Measurements from ENCODE around the gene RBMS3.
"Not testable (repeated sequence)": the region's sequence is repeated elsewhere in the genome, so short reads cannot be mapped to it uniquely, and the experiment has no call there.

The RBMS3 gene

DNA sequence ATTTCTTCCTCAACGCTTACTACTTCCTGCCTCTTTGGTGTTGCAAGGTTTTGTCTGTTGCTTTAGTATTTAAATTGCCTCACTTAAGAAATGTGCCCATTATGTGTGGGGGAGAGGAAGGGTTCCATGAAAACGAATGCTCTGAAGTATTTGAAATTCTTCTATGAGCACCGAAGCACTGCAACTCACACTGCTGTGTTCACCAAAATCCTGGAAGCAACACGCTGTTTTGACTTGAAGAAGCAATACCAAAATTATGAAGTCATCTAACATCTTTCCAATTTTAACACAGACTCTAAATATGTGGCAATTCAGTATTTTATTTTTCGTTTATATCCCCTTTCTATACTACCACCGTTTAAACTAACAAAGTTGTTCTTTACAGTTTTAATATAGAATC is 101.5 kb downstream of the RBMS3 start:
- no peak for DNase-seq (ENCODE audit: low read depth in 1 of 2, low spot score in 1 of 2)

DNA sequence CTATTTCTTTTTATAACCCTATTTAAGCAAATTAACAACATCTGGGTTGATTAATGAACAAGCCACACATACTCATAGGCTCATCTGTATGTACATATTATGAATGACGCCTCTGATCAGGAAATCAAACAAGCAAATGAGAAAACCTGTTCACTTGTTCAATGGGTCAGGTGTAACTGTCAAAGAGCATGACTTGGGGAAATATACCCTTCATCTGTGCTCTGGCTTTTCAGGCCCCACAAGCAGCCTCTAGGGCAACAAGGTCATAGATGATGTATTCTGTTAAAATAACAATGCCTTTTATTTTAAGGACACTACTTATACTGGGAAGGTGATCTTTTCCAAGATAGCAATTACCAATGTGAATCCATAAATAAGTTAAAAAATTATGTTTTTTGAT is 102.0 kb downstream of the RBMS3 start:
- DNase-seq (ENCODE audit: low read depth in 1 of 2, low spot score in 1 of 2): no peak

DNA sequence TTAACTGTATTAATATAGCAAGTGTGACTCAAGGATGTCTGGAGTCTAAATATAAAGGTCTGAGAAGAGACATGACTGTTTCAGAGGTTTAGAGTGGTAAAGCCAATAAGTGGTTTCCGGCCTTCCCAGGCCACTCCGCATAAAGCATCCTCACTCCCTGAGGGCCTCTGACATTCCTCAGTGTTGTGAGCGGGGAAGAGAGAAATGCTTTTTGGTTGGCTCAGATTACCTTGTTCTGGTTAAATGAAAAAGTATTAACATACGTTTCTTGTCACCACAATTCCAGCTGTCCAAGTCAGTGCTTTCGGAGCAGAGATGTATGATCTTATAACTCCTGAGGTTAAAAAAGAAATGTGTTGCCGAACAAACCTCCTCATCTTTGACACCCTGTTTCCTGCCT is 103.8 kb downstream of the RBMS3 start:
- DNase-seq (ENCODE audit: low read depth in 1 of 2, low spot score in 1 of 2): no peak

DNA sequence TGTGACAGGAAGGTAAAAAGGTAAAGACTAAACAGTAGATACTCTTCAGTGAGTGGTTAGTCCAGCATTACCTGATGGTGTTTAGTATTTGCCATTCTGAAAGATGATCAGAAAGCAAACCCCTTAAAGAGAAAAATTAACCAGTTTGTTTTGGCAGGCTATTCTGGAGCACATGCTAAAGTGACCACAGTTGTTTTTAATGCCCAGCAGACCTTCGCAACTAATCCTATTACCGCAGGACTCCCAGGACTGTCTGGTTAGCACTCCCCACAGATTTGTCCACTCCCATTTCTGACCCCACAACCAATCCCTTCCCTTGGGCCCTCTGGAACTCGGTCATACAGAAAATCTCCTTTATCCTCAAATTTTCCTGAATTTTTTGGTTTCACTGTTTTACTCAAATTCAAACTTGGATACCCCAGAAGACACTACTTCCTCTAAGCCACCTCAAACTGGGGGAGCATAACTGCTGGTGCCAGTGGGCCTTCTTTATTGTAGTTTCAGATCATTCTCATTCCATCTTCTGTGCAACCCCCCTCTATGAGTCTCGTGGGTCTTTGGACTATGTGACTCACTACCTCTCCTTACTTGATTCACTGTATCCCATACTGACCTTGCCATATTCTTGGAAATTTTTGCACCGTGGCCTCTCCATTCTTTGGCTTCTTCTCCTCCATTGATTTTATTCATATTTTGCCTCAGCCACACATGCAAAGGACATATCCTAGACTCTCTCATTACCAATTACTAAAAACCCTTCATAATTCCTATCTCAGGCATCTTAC is 104.4 kb downstream of the RBMS3 start:
- DNase-seq (ENCODE audit: low read depth in 1 of 2, low spot score in 1 of 2): no peak

DNA sequence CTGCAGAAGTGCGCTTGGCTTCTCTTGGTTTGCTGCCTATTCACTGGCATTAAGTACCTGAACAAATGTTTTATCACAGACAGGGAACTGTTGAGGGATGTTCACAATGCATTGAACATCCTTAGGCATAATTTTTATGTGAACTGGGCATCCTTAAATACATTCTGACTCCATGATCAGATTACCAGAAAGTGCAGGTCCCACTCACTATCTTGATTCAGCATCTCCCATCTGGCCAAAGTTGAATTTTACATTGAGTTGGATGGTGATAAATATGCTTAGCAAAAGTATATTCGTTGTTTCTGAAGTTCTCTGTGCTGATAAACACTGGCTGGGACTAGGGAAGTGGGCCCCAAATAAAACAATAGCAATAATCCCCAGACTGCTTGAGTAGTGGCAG is 108.5 kb downstream of the RBMS3 start:
- DNase-seq (ENCODE audit: low read depth in 1 of 2, low spot score in 1 of 2): no peak

DNA sequence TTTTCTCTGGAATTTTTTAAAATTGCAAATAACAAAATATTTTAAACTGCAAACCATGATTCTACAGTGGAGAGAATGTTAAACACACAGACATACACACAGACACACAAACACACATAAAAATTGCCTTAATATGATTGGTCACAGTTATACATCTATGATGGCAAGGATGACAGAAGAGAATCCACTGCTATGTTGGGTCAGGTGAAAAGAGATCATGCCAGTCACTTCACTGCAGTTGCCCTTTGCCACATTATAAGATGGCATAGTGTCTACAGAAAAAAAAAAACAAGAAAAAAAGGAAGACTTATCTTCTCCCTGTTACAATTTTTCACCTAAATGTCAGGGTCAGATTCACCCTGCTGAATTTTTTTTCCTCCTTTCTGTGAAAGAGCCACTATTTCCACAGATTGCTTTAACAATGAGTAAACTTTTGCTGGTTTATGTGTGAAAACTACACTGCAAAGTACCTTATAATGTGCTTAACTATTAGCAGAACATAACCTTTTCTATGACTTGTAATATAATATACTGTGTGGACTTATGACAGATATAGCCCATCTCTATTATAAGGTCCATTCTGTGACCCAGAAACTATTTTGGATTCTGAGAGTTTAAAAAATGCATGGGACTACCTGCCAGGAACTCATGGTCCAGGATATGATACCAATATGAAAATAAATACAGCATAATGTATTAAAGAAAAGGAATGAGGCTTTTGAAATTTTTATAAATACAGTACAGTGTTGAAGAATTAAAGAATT is 111.9 kb downstream of the RBMS3 start:
- no peak for DNase-seq (ENCODE audit: low read depth in 1 of 2, low spot score in 1 of 2)

DNA sequence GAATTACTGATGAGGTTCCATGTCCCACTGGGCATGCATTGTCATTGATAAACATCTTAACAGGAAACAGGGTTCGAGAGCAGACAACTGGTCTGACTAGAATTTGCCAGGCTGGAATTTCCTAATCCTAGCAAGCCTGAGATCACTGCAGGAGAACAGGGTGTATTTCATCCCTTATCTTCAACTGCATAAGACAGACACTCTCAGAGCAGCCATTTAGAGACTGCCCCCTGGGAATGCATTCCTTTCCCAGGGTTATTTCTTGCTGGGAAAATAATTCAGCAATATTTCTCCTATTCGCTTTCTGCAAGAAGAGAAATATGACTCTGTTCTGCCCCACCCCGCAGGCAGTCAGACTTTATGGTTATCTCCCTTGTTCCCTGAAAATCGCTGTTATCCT is 113.1 kb downstream of the RBMS3 start:
- DNase-seq (ENCODE audit: low read depth in 1 of 2, low spot score in 1 of 2): not testable (repeated sequence)

DNA sequence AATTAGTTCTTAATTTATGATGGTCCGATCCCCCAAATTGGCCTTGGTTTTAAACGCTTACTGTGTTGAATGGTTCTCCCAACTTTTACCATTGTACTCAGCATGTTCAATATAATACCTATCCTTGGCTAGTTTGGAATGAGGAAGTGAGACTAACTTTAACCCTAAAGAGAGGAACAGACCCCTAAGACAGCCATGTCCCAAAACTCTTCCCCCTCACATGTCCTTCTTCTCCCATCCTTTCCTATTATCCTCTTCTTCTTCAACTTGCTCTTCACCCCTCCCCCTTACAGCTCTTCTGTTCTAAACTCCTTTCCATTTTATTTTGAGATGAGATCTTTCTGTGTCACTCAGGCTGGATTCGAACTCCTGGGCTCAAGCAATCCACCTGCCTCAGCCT is 116.5 kb downstream of the RBMS3 start:
- DNase-seq (ENCODE audit: low read depth in 1 of 2, low spot score in 1 of 2): no peak

DNA sequence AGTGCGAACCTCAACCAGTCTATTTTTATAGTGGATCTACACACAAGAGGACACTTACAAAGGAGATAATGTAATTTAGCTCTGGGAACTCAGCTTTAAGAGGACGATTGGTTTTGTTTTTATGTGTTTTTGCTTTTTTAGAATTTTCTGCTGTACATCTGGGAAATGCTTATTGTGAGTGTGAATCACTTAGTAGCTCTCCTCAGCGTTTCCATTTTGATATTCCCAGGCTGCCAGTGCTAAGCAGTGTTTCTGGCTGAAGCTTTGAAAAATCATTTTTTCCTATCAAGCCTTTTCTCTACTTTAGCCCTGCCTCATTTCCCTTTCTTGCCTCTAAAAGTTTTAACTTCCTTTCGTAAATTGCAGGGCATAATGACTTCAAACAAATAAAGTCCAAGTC is 117.9 kb downstream of the RBMS3 start:
- DNase-seq (ENCODE audit: low read depth in 1 of 2, low spot score in 1 of 2): no peak

DNA sequence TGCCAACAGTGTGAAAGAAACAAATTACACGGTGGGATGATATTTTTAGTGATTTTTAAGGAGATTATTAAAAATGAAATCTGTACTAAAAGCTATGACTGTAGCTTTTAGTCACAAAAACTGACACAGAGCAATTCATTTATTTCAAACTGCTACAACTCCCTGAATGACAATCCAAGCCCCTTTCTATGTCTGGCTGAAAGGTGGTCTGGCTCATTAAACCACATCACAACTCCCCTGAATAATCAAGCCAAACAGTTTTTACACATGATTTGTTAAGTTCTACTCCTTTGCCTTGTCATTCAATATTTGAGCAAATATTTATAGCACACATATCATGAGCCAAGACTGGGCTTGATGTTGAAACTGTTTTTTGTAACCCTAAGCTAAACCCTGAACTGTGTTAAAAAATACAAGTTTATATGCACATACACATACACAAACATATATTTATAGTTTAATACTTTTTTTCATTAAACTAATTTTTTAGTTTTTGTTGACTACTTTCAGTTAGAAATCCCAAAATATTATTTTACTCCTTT is 125.5 kb downstream of the RBMS3 start:
- DNase-seq (ENCODE audit: low read depth in 1 of 2, low spot score in 1 of 2): no peak

DNA sequence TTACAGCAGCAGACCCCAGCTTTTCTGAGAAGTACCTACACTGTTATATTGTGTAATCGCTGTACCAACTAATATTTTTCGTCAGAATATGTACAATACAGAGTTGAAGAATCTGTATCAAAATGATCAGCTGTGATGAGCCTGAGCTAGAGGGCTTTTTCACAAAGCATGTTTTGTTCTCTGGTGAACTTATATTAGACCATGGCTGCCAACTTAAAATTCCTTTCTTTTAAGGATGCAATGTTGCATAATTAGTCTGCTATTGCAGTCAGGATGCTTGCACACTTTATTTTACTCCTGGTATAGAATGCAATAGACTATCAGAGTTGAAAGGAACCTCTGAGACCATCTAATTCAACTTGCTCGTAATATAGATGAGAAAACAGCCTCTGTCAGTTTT is 127.8 kb downstream of the RBMS3 start:
- DNase-seq (ENCODE audit: low read depth in 1 of 2, low spot score in 1 of 2): no peak

DNA sequence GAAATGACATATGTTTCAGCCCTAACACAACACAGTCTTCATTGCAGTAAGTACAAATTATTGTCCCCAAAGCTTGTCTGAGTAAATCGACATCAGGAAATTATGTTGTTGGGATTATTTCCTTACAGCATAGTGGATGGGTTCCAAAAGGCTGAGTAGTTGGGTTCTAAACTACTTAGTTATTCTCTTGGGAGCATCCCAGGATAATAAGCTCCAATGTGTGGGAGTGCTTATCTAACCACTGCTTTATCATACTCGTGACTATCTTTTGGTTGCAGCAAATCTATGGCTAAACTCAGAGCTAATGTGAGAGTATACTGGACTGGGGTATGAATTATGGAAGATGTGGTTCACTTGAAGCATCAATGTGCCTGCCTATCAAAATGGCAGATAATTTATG is 128.5 kb downstream of the RBMS3 start:
- DNase-seq (ENCODE audit: low read depth in 1 of 2, low spot score in 1 of 2): no peak

DNA sequence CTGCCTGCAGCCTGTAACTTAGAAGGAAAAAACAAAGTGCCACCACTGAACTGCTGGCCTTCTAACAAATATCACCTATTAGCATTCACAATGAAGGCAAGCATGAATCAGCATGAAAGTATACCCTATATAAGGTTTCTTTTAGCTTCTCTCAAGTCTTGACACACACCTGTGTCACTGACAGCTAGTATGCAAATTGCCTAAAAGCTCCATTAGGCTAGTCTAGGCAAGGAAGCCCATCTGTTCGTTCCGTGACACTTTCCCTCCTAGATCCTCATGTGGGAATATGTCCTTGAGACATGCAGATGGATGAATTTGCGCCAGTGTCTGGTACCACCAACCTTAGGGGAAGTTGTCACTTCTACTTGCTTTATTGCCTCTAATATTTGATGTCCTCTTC is 129.3 kb downstream of the RBMS3 start:
- no peak for DNase-seq (ENCODE audit: low read depth in 1 of 2, low spot score in 1 of 2)

DNA sequence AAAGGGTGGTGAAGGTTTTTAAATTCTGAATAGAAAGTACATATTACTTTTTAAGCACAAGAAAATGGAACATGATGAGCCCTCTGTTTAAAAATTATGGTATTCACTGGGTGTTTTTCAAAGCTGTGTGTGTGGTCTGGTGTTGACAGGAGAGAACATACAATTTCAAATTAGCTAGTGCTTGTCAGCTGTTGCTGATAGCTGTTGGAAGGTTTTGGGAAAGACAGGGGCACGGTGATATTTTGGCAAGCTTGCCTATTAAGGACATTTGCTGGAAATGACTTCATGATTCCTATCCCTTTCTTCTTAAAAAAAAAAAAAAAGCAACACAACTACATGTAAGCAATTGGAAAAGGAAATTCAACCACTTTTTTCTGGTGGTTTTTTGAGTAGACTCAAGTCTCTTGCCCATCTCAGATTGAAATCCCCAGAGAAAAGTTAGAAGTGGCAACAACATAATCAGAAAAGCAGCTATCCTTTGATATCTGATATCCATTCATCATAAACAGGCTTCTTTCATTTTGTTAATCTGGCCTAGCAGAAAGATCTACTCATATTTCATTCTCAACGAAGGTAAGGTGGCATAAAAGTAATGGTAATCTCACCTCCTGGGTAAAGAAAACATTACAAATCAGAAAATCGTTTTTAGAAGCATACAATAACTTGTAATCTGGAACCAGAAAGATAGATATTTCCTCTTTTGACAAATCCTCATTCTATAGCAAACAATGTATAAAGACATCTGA is 130.0 kb downstream of the RBMS3 start:
- no peak for DNase-seq (ENCODE audit: low read depth in 1 of 2, low spot score in 1 of 2)

DNA sequence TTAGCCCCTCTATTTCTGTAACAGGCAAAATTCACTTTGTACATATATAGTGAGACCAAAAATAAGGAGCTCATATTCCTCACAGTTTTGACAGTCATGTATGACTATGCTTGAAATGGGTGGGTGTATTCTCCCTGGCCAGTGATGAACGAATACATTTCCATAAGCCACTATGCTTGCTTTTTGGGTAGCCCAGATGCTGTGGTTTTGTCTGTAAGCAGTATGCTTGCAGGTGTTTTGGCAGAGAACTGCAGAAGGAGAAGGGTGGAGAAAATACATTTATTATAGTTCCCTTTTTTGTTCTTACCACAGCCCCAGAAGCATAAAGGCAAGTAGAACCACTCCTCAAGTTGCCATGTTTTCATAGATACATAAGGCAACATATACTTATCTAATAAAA is 131.2 kb downstream of the RBMS3 start:
- no peak for DNase-seq (ENCODE audit: low read depth in 1 of 2, low spot score in 1 of 2)

DNA sequence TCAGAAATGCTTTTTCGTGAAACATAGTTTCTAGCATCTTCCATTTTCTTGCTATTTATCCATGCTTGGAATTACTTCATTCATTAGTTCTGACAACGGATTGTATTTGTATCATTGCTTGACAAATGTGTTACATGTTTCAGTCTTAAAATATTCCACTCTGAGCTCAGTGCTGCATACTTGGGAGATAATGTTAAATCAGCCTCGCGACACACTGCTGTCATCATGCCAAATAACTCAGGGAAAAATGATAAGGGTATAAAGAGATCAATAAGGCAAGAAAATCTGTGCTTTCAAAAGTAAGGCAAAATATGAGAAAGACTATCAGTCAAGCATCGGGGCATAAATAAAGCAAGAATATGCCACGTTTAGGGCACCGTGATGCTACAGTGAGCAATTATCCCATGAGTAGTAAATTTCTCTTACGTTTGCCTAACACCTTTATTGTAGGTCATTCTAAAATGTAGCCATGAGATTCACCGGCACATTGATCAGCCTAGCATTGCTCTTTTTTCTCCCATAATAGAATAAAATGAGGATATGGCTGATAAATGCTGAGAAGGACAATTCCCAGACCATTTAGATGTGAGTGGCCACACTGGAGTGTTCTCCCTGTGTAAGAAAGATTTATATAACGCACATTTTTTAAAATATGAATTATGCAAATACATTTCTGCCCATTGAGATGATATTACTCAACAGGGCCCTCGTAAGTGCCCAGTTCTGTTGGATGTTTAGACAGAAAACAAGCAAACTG is 133.8 kb downstream of the RBMS3 start:
- DNase-seq (ENCODE audit: low read depth in 1 of 2, low spot score in 1 of 2): no peak

DNA sequence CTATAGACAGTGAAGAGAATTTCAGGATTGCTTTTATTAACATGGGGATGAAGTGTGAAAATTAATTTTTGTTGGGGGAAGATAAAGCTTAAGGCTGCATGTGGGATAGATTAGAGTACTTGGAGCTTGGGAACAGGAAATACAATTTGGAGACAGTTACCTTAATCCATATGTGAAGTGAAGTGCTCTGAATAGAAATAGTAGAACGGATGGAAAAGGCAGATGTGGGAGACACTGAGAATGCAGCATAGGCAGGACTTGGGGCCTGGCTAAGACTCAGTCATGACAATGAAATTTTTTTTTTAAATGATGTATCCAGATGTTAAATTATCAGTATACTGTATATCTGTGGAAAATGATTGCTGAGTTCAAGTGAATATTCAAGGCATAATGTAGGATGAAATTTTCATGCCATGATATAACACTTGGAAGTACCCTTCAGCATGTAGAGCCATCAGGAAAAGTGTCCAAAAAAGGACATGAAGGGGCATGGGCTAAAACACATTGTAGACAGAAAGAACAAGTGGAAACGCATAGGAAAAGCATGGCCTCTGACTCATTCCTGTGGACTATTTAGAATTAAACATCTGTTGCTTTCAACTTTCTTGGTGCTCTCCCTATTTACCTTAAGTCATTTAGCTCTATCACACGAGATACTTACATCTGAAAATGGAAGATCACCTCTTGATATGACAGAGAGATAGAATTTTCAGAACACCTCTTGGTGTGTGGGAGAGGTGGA is 134.8 kb downstream of the RBMS3 start:
- no peak for DNase-seq (ENCODE audit: low read depth in 1 of 2, low spot score in 1 of 2)

DNA sequence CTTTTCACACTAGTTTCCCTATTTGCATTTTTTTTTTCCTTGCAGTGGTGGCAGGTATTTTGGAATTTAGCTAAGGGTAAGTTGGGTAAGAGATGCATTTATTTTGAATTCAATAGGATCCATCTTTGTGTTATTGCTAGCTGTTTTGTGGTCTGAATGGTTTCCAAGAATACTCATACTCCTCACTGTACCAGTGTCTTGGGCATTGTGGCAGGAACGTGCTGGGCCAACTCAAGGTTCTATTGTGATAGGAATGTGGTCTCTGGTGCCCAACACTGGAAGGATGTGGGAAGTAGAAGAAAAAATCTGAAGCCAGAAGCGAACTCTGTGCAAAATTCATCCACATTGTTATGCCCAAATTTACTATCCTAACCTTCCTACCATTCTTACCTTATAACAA is 135.6 kb downstream of the RBMS3 start:
- no peak for DNase-seq (ENCODE audit: low read depth in 1 of 2, low spot score in 1 of 2)

DNA sequence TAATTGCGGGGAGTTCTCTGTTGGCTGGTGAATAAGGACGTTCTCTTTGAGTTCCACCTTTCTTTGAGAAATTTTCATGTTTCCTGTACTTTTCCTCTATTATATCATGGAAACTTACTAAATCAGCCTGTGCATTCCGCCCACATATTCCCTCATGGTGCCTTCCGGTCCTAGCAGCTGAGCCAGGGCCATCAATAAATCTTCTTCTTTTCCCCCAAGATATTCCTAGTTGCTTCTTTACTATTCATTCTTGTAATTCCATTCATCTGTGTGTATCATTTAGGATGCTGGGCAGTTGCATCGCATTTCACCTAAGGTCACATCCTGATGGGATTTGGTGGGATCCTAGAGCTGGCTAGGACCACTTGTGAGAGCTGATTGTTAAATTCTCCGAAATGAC is 139.2 kb downstream of the RBMS3 start:
- DNase-seq (ENCODE audit: low read depth in 1 of 2, low spot score in 1 of 2): no peak

Data from activated T-helper 1 cell treated with anti-CD3 and anti-CD28 coated beads, Interleukin-2, amount 50 U/mL, for 16 hours (primary cell).